HepG2 (cell line): Measurements from ENCODE around the gene PIGN. TPM values are rescaled to one million over a fixed set of nuclear protein-coding genes. Genes with fewer than 3 reads are reported as not detected.
A peak's percentile ranks its signal among the peaks of the same experiment; 100 is the strongest.

Experiments used
- ATM ChIP-seq: fragments of 450-650 bp; IDR thresholded peaks from 2 replicates; pipeline ENCODE4 v1.7.1; 2017; ENCODE audit warnings: mild to moderate bottlenecking, borderline replicate concordance
- CREB1 ChIP-seq, 2 experiments: fragments of 450-650 bp in 1 of 2; IDR thresholded peaks; 2 replicates each; pipeline ENCODE4 v1.6.1; 2016 to 2017; ENCODE audit warnings: control low read depth in 1 of 2, mild to moderate bottlenecking in 1 of 2, missing compliant biosample characterization in 1 of 2, missing genetic modification characterization in 1 of 2
- IKZF4 ChIP-seq: sonication (generic); formaldehyde crosslinking; IDR thresholded peaks from 2 replicates; pipeline ENCODE4 v1.5.1; 2020; ENCODE audit warnings: borderline replicate concordance, mild to moderate bottlenecking, low read depth, missing genetic modification reagents; ENCODE audit errors: not compliant biosample characterization
- ZC3H13 ChIP-seq: sonication (generic); formaldehyde crosslinking; IDR thresholded peaks from 2 replicates; pipeline ENCODE4 v1.8.1; 2023; ENCODE audit warnings: mild to moderate bottlenecking, missing genetic modification reagents, moderate library complexity
- ZNF253 ChIP-seq: sonication (generic); formaldehyde crosslinking; IDR thresholded peaks from 2 replicates; pipeline ENCODE4 v1.8.0; 2022; ENCODE audit warnings: mild to moderate bottlenecking, missing genetic modification reagents, borderline replicate concordance
- ZNF746 ChIP-seq: sonication (generic); formaldehyde crosslinking; IDR thresholded peaks from 2 replicates; pipeline ENCODE4 v1.8.0; 2022; ENCODE audit warnings: mild to moderate bottlenecking, missing genetic modification reagents
- polyA plus RNA-seq, 8 experiments: library from polyadenylated mRNA; depleted of rRNA in 3 of 8; stranded (reverse) in 7 of 8; unstranded in 1 of 8; fragments of >200 nt; fragmentation: Illumina TruSeq in 4 of 8; extraction: Trizol in 4 of 8; gene quantifications; 2 replicates each; pipeline versions ENCODE4 v1.2.1 to v1.2.3, GENCODE V29; 2011 to 2016; ENCODE audit warnings: low read depth in 4 of 8, missing spikeins in 1 of 8, mixed read lengths in 1 of 8; ENCODE audit not compliant: insufficient read depth in 1 of 8
- total RNA-seq, 5 experiments: library from RNA; depleted of rRNA; stranded (reverse); fragments of >200 nt; fragmentation: Illumina TruSeq; extraction: Trizol; gene quantifications; 2 replicates each; pipeline ENCODE4 v1.2.3, GENCODE V29; 2016; ENCODE audit warnings: low read depth in 1 of 5
- TF ChIP-seq, protein P1 (sequence below): sonication (generic); formaldehyde crosslinking; IDR thresholded peaks from 2 replicates; pipeline ENCODE4 v1.4.0; 2020; ENCODE audit warnings: missing genetic modification reagents
- TF ChIP-seq, protein P2 (sequence below): sonication (generic); formaldehyde crosslinking; IDR thresholded peaks from 2 replicates; pipeline ENCODE4 v1.4.0; 2020; ENCODE audit warnings: mild to moderate bottlenecking, missing genetic modification reagents
- TF ChIP-seq, protein P3 (sequence below): sonication (generic); formaldehyde crosslinking; IDR thresholded peaks from 2 replicates; pipeline ENCODE4 v1.5.0; 2020; ENCODE audit warnings: missing genetic modification reagents, mild to moderate bottlenecking, borderline replicate concordance
- TF ChIP-seq, protein P4 (sequence below): sonication (generic); formaldehyde crosslinking; IDR thresholded peaks from 2 replicates; pipeline ENCODE4; 2020; ENCODE audit warnings: missing genetic modification reagents, mild to moderate bottlenecking, borderline replicate concordance
- TF ChIP-seq, protein P5 (sequence below): sonication (generic); formaldehyde crosslinking; IDR thresholded peaks from 2 replicates; pipeline ENCODE4 v1.5.1; 2020; ENCODE audit warnings: mild to moderate bottlenecking, missing genetic modification reagents, borderline replicate concordance
- TF ChIP-seq, protein P6 (sequence below): sonication (generic); formaldehyde crosslinking; IDR thresholded peaks from 2 replicates; pipeline ENCODE4 v1.8.1; 2023; ENCODE audit warnings: mild to moderate bottlenecking, missing genetic modification reagents
- TF ChIP-seq, protein P7 (sequence below): sonication (generic); formaldehyde crosslinking; IDR thresholded peaks from 2 replicates; pipeline ENCODE4 v1.5.0; 2020; ENCODE audit warnings: mild to moderate bottlenecking, missing genetic modification reagents
- TF ChIP-seq, protein P8 (sequence below), 2 experiments: IDR thresholded peaks; 2 replicates each; pipeline ENCODE4 v1.6.1; 2011 to 2012; ENCODE audit warnings: low read length in 2 of 2, borderline replicate concordance in 1 of 2, low read depth in 1 of 2, mild to moderate bottlenecking in 1 of 2, moderate library complexity in 1 of 2

Gene PIGN
- total and polyA plus RNA-seq, 2 of the 13 experiments (the other 11 are each of a cell fraction or from before 2014, with no cell fraction given) = 15.5 to 33.6 TPM

DNA sequence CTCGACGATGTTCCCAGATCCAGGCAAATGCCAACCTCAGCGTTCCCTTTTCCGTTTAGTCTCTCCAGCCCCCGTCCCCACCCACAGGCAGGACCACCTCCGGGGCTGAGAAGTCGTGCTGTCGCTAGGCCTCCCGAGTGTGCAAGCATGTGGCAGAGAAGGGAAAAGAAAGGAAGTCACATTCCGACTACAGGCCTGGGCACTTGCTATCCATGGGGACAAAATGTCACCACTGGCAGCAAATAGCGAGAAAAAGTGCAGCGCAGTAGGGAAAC, 420 bp downstream of the PIGN start (continued):
- TF ChIP-seq, protein P1, sequence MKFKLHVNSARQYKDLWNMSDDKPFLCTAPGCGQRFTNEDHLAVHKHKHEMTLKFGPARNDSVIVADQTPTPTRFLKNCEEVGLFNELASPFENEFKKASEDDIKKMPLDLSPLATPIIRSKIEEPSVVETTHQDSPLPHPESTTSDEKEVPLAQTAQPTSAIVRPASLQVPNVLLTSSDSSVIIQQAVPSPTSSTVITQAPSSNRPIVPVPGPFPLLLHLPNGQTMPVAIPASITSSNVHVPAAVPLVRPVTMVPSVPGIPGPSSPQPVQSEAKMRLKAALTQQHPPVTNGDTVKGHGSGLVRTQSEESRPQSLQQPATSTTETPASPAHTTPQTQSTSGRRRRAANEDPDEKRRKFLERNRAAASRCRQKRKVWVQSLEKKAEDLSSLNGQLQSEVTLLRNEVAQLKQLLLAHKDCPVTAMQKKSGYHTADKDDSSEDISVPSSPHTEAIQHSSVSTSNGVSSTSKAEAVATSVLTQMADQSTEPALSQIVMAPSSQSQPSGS (CRISPR knock-in tag) = no peak
- TF ChIP-seq IKZF4 (CRISPR knock-in tag) = no peak
- TF ChIP-seq ATM = no peak
- TF ChIP-seq, protein P2, sequence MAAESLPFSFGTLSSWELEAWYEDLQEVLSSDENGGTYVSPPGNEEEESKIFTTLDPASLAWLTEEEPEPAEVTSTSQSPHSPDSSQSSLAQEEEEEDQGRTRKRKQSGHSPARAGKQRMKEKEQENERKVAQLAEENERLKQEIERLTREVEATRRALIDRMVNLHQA = no peak
- TF ChIP-seq, protein P3, sequence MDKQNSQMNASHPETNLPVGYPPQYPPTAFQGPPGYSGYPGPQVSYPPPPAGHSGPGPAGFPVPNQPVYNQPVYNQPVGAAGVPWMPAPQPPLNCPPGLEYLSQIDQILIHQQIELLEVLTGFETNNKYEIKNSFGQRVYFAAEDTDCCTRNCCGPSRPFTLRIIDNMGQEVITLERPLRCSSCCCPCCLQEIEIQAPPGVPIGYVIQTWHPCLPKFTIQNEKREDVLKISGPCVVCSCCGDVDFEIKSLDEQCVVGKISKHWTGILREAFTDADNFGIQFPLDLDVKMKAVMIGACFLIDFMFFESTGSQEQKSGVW (CRISPR knock-in tag) = no peak
- TF ChIP-seq, protein P4, sequence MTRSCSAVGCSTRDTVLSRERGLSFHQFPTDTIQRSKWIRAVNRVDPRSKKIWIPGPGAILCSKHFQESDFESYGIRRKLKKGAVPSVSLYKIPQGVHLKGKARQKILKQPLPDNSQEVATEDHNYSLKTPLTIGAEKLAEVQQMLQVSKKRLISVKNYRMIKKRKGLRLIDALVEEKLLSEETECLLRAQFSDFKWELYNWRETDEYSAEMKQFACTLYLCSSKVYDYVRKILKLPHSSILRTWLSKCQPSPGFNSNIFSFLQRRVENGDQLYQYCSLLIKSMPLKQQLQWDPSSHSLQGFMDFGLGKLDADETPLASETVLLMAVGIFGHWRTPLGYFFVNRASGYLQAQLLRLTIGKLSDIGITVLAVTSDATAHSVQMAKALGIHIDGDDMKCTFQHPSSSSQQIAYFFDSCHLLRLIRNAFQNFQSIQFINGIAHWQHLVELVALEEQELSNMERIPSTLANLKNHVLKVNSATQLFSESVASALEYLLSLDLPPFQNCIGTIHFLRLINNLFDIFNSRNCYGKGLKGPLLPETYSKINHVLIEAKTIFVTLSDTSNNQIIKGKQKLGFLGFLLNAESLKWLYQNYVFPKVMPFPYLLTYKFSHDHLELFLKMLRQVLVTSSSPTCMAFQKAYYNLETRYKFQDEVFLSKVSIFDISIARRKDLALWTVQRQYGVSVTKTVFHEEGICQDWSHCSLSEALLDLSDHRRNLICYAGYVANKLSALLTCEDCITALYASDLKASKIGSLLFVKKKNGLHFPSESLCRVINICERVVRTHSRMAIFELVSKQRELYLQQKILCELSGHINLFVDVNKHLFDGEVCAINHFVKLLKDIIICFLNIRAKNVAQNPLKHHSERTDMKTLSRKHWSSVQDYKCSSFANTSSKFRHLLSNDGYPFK (CRISPR knock-in tag) = no peak
- TF ChIP-seq, protein P5, sequence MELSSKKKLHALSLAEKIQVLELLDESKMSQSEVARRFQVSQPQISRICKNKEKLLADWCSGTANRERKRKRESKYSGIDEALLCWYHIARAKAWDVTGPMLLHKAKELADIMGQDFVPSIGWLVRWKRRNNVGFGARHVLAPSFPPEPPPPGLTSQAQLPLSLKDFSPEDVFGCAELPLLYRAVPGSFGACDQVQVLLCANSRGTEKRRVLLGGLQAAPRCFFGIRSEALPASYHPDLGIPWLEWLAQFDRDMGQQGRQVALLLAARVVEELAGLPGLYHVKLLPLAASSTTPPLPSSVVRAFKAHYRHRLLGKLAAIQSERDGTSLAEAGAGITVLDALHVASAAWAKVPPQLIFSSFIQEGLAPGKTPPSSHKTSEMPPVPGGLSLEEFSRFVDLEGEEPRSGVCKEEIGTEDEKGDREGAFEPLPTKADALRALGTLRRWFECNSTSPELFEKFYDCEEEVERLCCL (CRISPR knock-in tag) = no peak
- no peak for TF ChIP-seq ZNF253 (CRISPR knock-in tag)
- TF ChIP-seq CREB1 (IDR thresholded peaks at IDR 0.05) = no peak
- no peak for TF ChIP-seq CREB1 (CRISPR knock-in tag; IDR thresholded peaks at IDR 0.05)
- TF ChIP-seq ZNF746 = peak; percentile 33; the same call in 1 of the 2 replicates
- TF ChIP-seq, protein P6, sequence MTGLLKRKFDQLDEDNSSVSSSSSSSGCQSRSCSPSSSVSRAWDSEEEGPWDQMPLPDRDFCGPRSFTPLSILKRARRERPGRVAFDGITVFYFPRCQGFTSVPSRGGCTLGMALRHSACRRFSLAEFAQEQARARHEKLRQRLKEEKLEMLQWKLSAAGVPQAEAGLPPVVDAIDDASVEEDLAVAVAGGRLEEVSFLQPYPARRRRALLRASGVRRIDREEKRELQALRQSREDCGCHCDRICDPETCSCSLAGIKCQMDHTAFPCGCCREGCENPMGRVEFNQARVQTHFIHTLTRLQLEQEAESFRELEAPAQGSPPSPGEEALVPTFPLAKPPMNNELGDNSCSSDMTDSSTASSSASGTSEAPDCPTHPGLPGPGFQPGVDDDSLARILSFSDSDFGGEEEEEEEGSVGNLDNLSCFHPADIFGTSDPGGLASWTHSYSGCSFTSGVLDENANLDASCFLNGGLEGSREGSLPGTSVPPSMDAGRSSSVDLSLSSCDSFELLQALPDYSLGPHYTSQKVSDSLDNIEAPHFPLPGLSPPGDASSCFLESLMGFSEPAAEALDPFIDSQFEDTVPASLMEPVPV (CRISPR knock-in tag) = peak; percentile 69; the same call in 1 of the 2 replicates
- TF ChIP-seq, protein P7, sequence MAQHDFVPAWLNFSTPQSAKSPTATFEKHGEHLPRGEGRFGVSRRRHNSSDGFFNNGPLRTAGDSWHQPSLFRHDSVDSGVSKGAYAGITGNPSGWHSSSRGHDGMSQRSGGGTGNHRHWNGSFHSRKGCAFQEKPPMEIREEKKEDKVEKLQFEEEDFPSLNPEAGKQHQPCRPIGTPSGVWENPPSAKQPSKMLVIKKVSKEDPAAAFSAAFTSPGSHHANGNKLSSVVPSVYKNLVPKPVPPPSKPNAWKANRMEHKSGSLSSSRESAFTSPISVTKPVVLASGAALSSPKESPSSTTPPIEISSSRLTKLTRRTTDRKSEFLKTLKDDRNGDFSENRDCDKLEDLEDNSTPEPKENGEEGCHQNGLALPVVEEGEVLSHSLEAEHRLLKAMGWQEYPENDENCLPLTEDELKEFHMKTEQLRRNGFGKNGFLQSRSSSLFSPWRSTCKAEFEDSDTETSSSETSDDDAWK (CRISPR knock-in tag) = no peak
- TF ChIP-seq, protein P8, sequence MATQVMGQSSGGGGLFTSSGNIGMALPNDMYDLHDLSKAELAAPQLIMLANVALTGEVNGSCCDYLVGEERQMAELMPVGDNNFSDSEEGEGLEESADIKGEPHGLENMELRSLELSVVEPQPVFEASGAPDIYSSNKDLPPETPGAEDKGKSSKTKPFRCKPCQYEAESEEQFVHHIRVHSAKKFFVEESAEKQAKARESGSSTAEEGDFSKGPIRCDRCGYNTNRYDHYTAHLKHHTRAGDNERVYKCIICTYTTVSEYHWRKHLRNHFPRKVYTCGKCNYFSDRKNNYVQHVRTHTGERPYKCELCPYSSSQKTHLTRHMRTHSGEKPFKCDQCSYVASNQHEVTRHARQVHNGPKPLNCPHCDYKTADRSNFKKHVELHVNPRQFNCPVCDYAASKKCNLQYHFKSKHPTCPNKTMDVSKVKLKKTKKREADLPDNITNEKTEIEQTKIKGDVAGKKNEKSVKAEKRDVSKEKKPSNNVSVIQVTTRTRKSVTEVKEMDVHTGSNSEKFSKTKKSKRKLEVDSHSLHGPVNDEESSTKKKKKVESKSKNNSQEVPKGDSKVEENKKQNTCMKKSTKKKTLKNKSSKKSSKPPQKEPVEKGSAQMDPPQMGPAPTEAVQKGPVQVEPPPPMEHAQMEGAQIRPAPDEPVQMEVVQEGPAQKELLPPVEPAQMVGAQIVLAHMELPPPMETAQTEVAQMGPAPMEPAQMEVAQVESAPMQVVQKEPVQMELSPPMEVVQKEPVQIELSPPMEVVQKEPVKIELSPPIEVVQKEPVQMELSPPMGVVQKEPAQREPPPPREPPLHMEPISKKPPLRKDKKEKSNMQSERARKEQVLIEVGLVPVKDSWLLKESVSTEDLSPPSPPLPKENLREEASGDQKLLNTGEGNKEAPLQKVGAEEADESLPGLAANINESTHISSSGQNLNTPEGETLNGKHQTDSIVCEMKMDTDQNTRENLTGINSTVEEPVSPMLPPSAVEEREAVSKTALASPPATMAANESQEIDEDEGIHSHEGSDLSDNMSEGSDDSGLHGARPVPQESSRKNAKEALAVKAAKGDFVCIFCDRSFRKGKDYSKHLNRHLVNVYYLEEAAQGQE (IDR thresholded peaks at IDR 0.05; ENCODE audit: borderline replicate concordance in 1 of 2, low read depth in 1 of 2, low read length in 2 of 2) = peak in 1 of 2 experiments; percentile 14; a peak in 1 of 4 replicates
- no peak for TF ChIP-seq ZC3H13
